Right atrium auricular region (tissue), 2 donors: ENCODE measurements around the gene C11orf68. TPM values are rescaled to one million over a fixed set of nuclear protein-coding genes. Genes with fewer than 3 reads are reported as not detected.

Experiments used
- DNase-seq: peaks from one replicate; pipeline ENCODE4 v3.0.0-alpha.2; 2019; ENCODE audit warnings: low spot score
- H3K27ac ChIP-seq, 2 donors: fragments of 200-600 bp; sonication (generic); 1 replicate in 1 of 2; 2 replicates in 1 of 2; pipeline ENCODE4 v1.5.1; 2016 to 2019
- H3K27me3 ChIP-seq, 2 donors: fragments of 200-600 bp; sonication (generic); one replicate each; pipeline versions ENCODE4 v1.5.1 to v1.6.0; 2017 to 2019
- H3K36me3 ChIP-seq: fragments of 200-600 bp; sonication (generic); one replicate; pipeline ENCODE4 v1.5.1; 2016
- H3K4me1 ChIP-seq, 2 donors: fragments of 200-600 bp; sonication (generic); one replicate each; pipeline versions ENCODE4 v1.5.1 to v1.6.0; 2017 to 2019
- H3K4me3 ChIP-seq, 2 donors: fragments of 200-600 bp; sonication (generic); 1 replicate in 1 of 2; 2 replicates in 1 of 2; pipeline ENCODE4 v1.5.1; 2017 to 2019; ENCODE audit warnings: mild to moderate bottlenecking in 1 of 2, moderate library complexity in 1 of 2
- H3K9me3 ChIP-seq, 2 donors: fragments of 200-600 bp; sonication (generic); one replicate each; pipeline ENCODE4 v1.5.1; 2019
- total RNA-seq, 2 donors: library from RNA; depleted of rRNA; stranded (reverse); fragments of >200 nt; gene quantifications; one replicate each; pipeline ENCODE4 v1.1.0, GENCODE V29; 2016
- TF ChIP-seq, protein P1 (sequence below), 2 donors: fragments of 200-600 bp; sonication (generic); IDR thresholded peaks; one replicate each; pipeline ENCODE4 v1.5.1; 2019; ENCODE audit warnings: antibody characterized with exemption in 2 of 2

The C11orf68 gene
- total RNA-seq, 2 donors from 2014 or later: 13.9 to 23.5 TPM

DNA sequence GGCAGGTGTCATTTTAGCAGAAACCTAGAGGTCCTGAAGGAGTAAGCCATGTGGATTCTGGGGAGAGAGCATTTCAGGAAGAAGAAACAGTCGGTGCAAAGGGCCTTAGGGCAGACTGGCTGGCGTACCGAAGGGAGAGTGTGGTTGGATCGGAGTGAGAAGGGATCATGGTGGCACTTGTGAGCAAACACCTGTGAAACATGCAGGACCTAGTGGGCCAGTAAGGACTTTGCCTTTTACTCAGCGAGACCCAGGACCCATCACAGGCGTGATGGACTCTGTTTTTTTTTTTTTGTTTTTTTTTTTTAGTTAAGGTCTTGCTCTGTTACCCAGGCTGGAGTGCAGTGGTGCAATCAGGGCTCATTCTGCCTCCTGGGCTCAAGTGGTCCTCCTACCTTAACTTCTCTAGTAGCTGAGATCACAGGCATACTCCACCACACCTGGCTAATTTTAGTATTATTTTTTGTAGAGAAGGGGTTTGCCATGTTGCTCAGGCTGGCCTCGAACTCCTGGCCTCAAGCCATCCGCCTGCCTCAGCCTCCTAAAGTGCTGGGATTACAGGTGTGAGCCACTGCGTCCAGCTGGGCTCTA lies 23.0 kb upstream of the C11orf68 start:
- no peaks in the 10 kb centered on the region for H3K9me3 ChIP-seq
- no peaks in the 10 kb centered on the region for H3K4me1 ChIP-seq
- no peak overlapping the region for H3K27ac ChIP-seq
- H3K27me3 ChIP-seq: no peaks in the 10 kb centered on the region
- no peaks in the 10 kb centered on the region for H3K36me3 ChIP-seq
- DNase-seq: no peak
- no peak overlapping the region for H3K4me3 ChIP-seq
- TF ChIP-seq, protein P1, sequence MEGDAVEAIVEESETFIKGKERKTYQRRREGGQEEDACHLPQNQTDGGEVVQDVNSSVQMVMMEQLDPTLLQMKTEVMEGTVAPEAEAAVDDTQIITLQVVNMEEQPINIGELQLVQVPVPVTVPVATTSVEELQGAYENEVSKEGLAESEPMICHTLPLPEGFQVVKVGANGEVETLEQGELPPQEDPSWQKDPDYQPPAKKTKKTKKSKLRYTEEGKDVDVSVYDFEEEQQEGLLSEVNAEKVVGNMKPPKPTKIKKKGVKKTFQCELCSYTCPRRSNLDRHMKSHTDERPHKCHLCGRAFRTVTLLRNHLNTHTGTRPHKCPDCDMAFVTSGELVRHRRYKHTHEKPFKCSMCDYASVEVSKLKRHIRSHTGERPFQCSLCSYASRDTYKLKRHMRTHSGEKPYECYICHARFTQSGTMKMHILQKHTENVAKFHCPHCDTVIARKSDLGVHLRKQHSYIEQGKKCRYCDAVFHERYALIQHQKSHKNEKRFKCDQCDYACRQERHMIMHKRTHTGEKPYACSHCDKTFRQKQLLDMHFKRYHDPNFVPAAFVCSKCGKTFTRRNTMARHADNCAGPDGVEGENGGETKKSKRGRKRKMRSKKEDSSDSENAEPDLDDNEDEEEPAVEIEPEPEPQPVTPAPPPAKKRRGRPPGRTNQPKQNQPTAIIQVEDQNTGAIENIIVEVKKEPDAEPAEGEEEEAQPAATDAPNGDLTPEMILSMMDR (IDR thresholded peaks at IDR 0.05): no peak

DNA sequence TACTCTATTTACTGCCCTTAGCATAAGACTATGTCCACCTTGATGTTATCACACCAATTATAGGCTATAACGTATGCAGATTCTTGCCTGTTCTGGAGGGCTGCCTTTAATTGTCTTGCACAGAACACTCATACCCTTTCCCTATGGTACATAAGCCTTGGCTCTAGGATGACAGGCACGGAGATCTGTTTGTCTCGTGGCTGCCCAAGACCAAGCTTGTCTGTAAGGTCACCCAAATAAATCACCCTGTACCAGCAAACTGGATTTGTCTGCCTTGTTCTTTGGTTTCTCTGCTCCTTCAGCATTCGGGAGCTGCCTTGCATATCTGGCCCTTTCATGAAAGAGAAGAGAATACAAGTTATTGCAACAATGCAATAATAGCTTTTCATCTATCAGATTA lies 18.9 kb upstream of the C11orf68 start:
- H3K4me3 ChIP-seq: no peak overlapping the region
- no peaks in the 10 kb centered on the region for H3K36me3 ChIP-seq

DNA sequence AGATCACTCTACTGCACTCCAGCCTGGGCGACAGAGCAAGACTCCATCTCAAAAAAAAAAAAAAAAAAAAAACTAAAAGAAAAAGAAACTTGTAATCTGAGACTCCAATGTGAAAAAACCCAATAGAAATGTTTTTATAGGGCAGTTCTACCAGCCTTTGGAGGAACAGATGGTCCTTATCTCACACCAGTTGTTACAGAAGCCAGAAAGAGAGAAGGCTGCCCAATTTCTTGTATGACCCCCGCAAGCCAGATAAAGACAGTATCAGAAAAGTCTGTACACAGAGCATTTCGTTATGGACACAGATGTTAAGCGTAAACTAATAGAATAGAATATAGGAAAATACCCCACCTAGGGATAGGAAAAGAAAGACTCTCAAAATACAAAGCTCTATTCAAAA lies 15.2 kb upstream of the C11orf68 start:
- no peaks in the 10 kb centered on the region for H3K9me3 ChIP-seq
- no peak overlapping the region for H3K27ac ChIP-seq
- H3K36me3 ChIP-seq: no peaks in the 10 kb centered on the region
- TF ChIP-seq, protein P1 (IDR thresholded peaks at IDR 0.05): no peak
- no peaks in the 10 kb centered on the region for H3K4me1 ChIP-seq
- no peak for DNase-seq
- no peak overlapping the region for H3K4me3 ChIP-seq
- no peaks in the 10 kb centered on the region for H3K27me3 ChIP-seq

More for the DNA sequence above, 18.9 kb upstream of the C11orf68 start:
- TF ChIP-seq, protein P1 (IDR thresholded peaks at IDR 0.05): no peak
- H3K27ac ChIP-seq: no peak overlapping the region
- no peak for DNase-seq
- no peaks in the 10 kb centered on the region for H3K27me3 ChIP-seq
- no peaks in the 10 kb centered on the region for H3K4me1 ChIP-seq
- H3K9me3 ChIP-seq: no peaks in the 10 kb centered on the region

DNA sequence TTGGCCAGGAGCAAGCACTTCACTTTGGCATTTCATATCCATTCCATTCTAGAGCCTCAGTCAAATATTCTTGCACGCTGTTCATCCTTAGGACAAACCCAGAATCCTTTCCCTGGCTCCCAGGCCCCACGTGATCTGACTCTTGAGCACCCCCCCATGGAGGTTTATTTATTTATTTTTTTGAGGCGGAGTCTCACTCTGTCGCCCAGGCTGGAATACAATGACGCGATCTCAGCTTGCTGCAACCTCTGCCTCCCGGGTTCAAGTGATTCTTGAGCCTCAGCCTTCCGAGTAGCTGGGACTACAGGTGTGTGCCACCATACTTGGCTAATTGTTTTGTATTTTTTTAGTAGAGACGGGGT lies 13.7 kb upstream of the C11orf68 start:
- no peak overlapping the region for H3K4me3 ChIP-seq
- no peaks in the 10 kb centered on the region for H3K9me3 ChIP-seq
- H3K4me1 ChIP-seq: no peaks in the 10 kb centered on the region
- no peaks in the 10 kb centered on the region for H3K27me3 ChIP-seq
- TF ChIP-seq, protein P1 (IDR thresholded peaks at IDR 0.05): no peak
- no peak overlapping the region for H3K27ac ChIP-seq
- H3K36me3 ChIP-seq: no peaks in the 10 kb centered on the region
- DNase-seq: no peak

DNA sequence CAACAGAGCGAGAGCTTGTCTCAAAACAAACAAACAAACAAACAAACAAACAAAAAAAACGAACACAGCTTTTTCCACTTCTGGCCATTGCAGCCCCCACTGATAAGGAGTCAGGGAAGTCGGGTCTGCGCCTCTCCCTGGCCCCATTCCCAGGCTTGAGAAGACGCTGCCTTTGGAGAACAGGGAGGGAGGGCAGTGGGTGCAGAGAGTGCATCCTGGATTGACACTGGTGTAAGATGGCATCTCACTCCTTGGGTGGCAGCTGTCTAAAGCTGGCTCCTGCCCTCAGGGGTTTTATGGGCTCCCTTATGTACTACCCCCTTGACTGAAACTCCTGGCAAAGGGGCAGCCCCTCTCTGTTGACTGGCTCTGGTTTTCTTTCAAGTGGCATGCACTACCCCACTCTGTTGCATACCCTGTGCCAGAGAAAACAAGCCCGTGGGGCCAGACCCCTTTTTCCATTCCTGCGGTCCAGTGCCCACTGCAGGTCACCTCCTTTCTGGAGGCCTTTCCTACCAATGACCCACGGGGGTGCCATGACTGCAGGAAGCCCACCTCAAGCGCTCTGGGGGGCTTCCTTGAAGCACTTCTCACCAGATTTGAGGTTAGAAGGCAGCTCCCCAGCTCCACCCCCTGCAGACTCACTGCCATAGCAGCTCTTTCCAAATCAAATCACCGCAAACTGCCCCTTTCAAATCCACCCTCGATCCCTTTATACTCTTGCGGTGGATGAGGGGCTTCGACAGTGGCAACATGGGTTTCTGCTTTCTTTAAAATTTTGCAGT lies 13.1 kb upstream of the C11orf68 start:
- DNase-seq: no peak
- no peak overlapping the region for H3K4me3 ChIP-seq
- TF ChIP-seq, protein P1 (IDR thresholded peaks at IDR 0.05): no peak

More for the DNA sequence above, 13.1 kb upstream of the C11orf68 start:
- H3K9me3 ChIP-seq: no peaks in the 10 kb centered on the region
- H3K27ac ChIP-seq: no peak overlapping the region
- H3K27me3 ChIP-seq: no peaks in the 10 kb centered on the region
- H3K4me1 ChIP-seq: no peaks in the 10 kb centered on the region
- no peaks in the 10 kb centered on the region for H3K36me3 ChIP-seq
